NT2/D1 (cell line): ENCODE data around the gene NETO2.
"Not testable (repeated sequence)": the region's sequence is repeated elsewhere in the genome, so short reads cannot be mapped to it uniquely, and the experiment has no call there.

Experiments
- DNase-seq: peaks from one replicate; pipeline ENCODE4 v3.0.0-alpha.2; 2011; ENCODE audit warnings: low read depth, low spot score
- H3K27me3 ChIP-seq: 2 replicates; pipeline ENCODE4 v1.6.0; 2011; ENCODE audit warnings: mild to moderate bottlenecking; ENCODE audit not compliant: insufficient read length, insufficient read depth
- H3K36me3 ChIP-seq: 2 replicates; pipeline ENCODE4 v1.6.1; 2011; ENCODE audit warnings: mild to moderate bottlenecking, low read length, mixed read lengths; ENCODE audit not compliant: insufficient read depth, insufficient read length
- H3K4me1 ChIP-seq: 2 replicates; pipeline ENCODE4 v1.5.1; 2011; ENCODE audit not compliant: insufficient read depth, insufficient read length
- H3K4me3 ChIP-seq: 2 replicates; pipeline ENCODE4 v1.5.1; 2011; ENCODE audit warnings: low read depth; ENCODE audit not compliant: insufficient read length
- H3K9ac ChIP-seq: 2 replicates; pipeline ENCODE4 v1.6.0; 2011; ENCODE audit warnings: low read depth; ENCODE audit not compliant: insufficient read length
- H3K9me3 ChIP-seq: 2 replicates; pipeline ENCODE4 v1.5.1; 2011; ENCODE audit warnings: mild to moderate bottlenecking, low read length; ENCODE audit not compliant: insufficient read depth
- SUZ12 ChIP-seq: IDR thresholded peaks from 2 replicates; pipeline ENCODE4 v1.6.1; 2011; ENCODE audit not compliant: insufficient read length, insufficient read depth; ENCODE audit errors: extremely low read depth
- YY1 ChIP-seq: IDR thresholded peaks from 2 replicates; pipeline ENCODE4 v1.6.1; 2011; ENCODE audit not compliant: insufficient read length, insufficient read depth
- ZNF274 ChIP-seq: IDR thresholded peaks from 2 replicates; pipeline ENCODE4 v1.6.1; 2011; ENCODE audit warnings: mild to moderate bottlenecking, low read depth, low read length

The NETO2 gene

GRCh38 chr16:47060596-47060995 lies 83.1 kb downstream of the NETO2 start:
- no peaks in the 10 kb centered on the region for H3K9me3 ChIP-seq
- no peaks in the 10 kb centered on the region for H3K27me3 ChIP-seq
- no peak overlapping the region for H3K9ac ChIP-seq
- no peaks in the 10 kb centered on the region for H3K4me1 ChIP-seq
- DNase-seq = no peak
- H3K4me3 ChIP-seq = no peak overlapping the region
- H3K36me3 ChIP-seq = no peaks in the 10 kb centered on the region
- TF ChIP-seq ZNF274 (no peak), YY1 (no peak), SUZ12 (no peak)

DNA sequence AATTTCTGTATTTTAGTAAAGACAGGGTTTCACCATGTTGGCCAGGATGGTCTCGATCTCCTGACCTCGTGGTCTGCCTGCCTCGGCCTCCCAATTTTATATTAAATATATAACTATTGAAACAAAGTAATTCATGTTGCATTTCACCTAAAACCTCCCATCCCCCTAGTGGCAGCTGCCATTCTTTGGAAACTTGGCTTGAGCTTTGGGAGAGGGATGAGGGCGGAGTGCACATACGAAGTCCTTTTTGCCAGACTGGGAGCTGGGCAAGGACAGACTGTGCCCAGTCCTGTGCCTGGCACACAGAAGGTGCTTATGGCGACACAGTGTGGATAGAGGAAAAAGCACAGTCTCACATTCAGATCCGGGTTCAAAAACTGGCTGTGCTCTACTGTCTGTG lies 83.8 kb downstream of the NETO2 start:
- H3K4me1 ChIP-seq = no peaks in the 10 kb centered on the region

DNA sequence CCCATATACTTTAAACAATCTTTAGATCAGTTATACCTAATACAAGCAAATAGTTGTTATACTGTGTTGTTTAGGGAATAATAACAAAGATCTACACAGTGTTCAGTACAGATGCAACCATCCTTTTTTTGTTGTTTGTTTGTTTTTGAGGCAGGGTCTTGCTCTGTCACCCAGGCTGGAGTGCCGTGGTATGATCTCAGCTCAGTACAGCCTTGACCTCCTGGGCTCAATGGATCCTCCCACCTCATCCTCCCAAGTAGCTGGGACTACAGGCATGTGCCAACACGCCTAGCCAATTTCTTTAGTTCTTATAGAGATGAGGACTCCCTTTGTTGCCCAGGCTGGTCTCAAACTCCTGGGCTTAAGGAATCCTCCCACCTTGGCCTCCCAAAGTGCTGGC lies 84.6 kb downstream of the NETO2 start:
- not testable (repeated sequence) for H3K4me3 ChIP-seq, H3K9me3 ChIP-seq, H3K4me1 ChIP-seq, DNase-seq, H3K9ac ChIP-seq, H3K36me3 ChIP-seq, H3K27me3 ChIP-seq

More for the DNA sequence above, 83.8 kb downstream of the NETO2 start:
- H3K9me3 ChIP-seq = peaks cover 3% of the 10 kb centered on the region; the same call in 1 of the 2 replicates
- no peak for DNase-seq
- H3K9ac ChIP-seq = no peak overlapping the region
- TF ChIP-seq SUZ12 = no peak
- no peak for TF ChIP-seq YY1
- no peak for TF ChIP-seq ZNF274
- no peaks in the 10 kb centered on the region for H3K36me3 ChIP-seq
- H3K27me3 ChIP-seq = no peaks in the 10 kb centered on the region
- no peak overlapping the region for H3K4me3 ChIP-seq

- no peak for DNase-seq
- H3K4me1 ChIP-seq = no peaks in the 10 kb centered on the region
- H3K9ac ChIP-seq = no peak overlapping the region
- no peaks in the 10 kb centered on the region for H3K27me3 ChIP-seq
- no peaks in the 10 kb centered on the region for H3K36me3 ChIP-seq
- H3K9me3 ChIP-seq = peaks cover 10% of the 10 kb centered on the region; the same call in 1 of the 2 replicates
- TF ChIP-seq YY1 = no peak
- H3K4me3 ChIP-seq = no peak overlapping the region
These were observed 85.3 kb downstream of the NETO2 start for GRCh38 chr16:47058295-47059086.

DNA sequence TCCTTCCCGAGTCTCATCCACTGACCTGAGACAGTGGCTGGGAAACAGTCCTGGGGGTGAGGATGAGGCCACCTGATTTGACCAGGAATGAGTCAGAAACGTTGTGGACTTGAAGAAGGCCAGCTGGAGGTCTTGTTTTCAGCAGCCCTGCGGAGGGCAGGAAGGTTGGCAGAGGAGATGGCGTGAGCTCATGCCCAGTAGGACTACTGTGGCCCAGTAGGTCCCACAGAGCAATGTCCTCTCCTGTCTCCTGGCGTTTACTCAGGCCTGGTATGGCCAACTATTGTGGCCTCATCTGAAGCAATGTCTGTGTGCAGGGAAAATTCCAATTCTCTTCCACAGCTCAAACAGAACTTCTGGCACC lies 86.1 kb downstream of the NETO2 start:
- Histone ChIP-seq H3K9me3 (peaks cover 10% of the 10 kb centered on the region; the same call in 1 of the 2 replicates), H3K4me3 (no peak overlapping the region), H3K36me3 (no peaks in the 10 kb centered on the region), H3K9ac (no peak overlapping the region), H3K27me3 (no peaks in the 10 kb centered on the region), H3K4me1 (no peaks in the 10 kb centered on the region)
- DNase-seq = no peak
- no peak for TF ChIP-seq ZNF274
- TF ChIP-seq YY1 = no peak
- no peak for TF ChIP-seq SUZ12

DNA sequence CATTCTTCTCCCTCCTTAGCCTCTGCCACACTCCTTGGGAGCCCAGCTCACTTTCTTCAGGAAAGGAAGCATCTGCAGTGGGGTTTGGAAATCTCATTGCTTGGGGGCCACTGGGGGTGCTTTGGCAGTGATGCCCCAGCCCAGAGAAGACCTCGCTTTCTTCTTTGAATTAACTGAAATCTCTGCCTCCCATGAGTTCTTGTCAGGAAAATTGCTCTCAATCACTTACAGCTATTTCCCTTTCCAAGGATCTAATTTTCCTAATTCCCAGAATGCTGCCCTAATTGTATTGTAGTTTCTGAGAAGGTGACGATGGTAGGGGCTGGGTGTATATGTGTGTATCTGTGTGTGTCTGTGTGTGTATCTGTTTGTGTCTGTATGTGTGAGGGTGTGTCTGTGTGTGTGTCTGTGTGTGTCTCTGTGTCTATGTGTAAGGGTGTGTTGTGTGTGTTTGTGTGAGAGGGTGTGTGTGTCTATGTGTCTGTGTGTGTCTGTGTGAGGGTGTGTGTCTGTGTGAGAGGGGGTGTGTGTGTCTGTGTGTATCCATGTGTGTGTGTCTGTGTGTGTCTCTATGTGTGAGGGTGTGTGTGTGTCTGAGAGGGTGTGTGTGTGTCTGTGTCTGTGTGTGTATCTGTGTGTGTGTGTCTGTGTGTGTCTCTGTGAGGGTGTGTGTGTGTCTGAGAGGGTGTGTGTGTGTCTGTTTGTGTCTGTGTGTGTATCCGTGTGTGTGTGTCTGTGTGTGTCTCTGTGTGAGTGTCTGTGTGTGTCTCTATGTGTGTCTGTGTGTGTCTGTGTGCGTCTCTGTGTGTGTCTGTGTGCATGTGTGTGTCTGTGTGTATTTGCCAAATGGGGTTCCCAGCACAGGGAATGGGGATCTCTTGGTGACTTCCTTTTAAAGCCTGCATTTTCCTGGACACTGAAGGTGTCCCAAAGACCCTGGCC lies 86.8 kb downstream of the NETO2 start:
- Histone ChIP-seq H3K36me3 (no peaks in the 10 kb centered on the region), H3K4me3 (no peak overlapping the region), H3K9me3 (peaks cover 10% of the 10 kb centered on the region; the same call in 1 of the 2 replicates), H3K27me3 (no peaks in the 10 kb centered on the region), H3K9ac (no peak overlapping the region), H3K4me1 (no peaks in the 10 kb centered on the region)
- no peak for DNase-seq
- TF ChIP-seq ZNF274 (no peak), SUZ12 (no peak), YY1 (no peak)

DNA sequence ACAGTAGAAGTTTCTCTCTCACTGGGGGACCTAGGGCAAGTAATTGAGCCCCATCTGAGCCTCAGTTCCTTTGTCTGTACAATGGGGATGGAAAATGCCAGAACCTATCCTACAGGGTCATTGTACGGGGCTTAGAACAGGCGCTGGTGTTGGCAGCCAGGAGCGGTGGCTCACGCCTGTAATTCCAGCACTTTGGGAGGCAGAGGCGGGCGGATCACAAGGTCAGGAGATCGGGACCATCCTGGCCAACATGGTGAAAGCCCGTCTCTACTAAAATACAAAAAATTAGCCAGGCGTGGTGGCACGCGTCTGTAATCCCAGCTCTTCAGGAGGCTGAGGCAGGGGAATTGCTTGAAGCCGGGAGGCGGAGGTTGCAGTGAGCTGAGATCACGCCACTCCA lies 87.7 kb downstream of the NETO2 start:
- not testable (repeated sequence) for H3K27me3 ChIP-seq, H3K36me3 ChIP-seq, H3K9me3 ChIP-seq, DNase-seq, H3K4me1 ChIP-seq, H3K9ac ChIP-seq, H3K4me3 ChIP-seq
